IMR-90 (cell line): ENCODE data around the gene KRT86. TPM values are rescaled to one million over a fixed set of nuclear protein-coding genes. Genes with fewer than 3 reads are reported as not detected.
"Not testable (repeated sequence)": the region's sequence is repeated elsewhere in the genome, so short reads cannot be mapped to it uniquely, and the experiment has no call there.

Source experiments
- ATAC-seq: fragments of 200-7000 bp; cut with Tn5 transposase; 2 replicates; pipeline ENCODE4 v1.9.1; 2020; ENCODE audit warnings: low read depth, mild to moderate bottlenecking, moderate library complexity
- BruUV-seq: library from RNA; stranded (reverse); fragments of 400-500 nt; replicated peaks from 2 replicates; lab custom pipeline; 2021; lab: Mats Ljungman, UMichigan
- CTCF ChIA-PET: fragments of 300-600 bp; formaldehyde crosslinking; extraction: SDS; loops from one replicate; lab custom pipeline; 2021; ENCODE audit warnings: antibody characterized with exemption; lab: Yijun Ruan, JAX
- POLR2A ChIA-PET: fragments of 300-600 bp; sonication (Branson Sonifier 250); formaldehyde crosslinking; loops from one replicate; lab custom pipeline; 2022; ENCODE audit warnings: antibody characterized with exemption; ENCODE audit not compliant: unreplicated experiment; lab: Charles Lee
- DNase-seq: peaks from one replicate; pipeline ENCODE4 v3.0.0; 2013
- H2AFZ ChIP-seq: replicated peaks from 2 replicates; pipeline ENCODE3; 2013; ENCODE audit warnings: low read length, mild to moderate bottlenecking; ENCODE audit not compliant: poor library complexity
- H2AK5ac ChIP-seq: 2 replicates; pipeline ENCODE4 v1.6.1; 2013; ENCODE audit warnings: low read depth, low read length, inconsistent platforms
- H2AK9ac ChIP-seq: replicated peaks from 2 replicates; pipeline ENCODE3; 2013; ENCODE audit warnings: mild to moderate bottlenecking, low read depth, low read length, moderate library complexity; ENCODE audit not compliant: poor library complexity
- H2BK120ac ChIP-seq: 2 replicates; pipeline ENCODE4 v1.6.1; 2013; ENCODE audit warnings: low read depth, low read length, inconsistent platforms
- H2BK15ac ChIP-seq: 3 replicates; pipeline ENCODE4 v1.6.1; 2013; ENCODE audit warnings: low read depth, low read length, inconsistent platforms
- H2BK20ac ChIP-seq: 2 replicates; pipeline ENCODE4 v1.6.1; 2013; ENCODE audit warnings: low read depth, mild to moderate bottlenecking, inconsistent platforms, low read length, moderate library complexity
- H2BK5ac ChIP-seq: 2 replicates; pipeline ENCODE4 v1.6.1; 2013; ENCODE audit warnings: mild to moderate bottlenecking, low read depth, low read length, inconsistent platforms; ENCODE audit not compliant: poor library complexity, severe bottlenecking
- H3K14ac ChIP-seq: replicated peaks from 2 replicates; pipeline ENCODE4 v1.6.1; 2013; ENCODE audit warnings: low read depth, low read length, inconsistent platforms
- H3K18ac ChIP-seq: 2 replicates; pipeline ENCODE4 v1.6.1; 2013; ENCODE audit warnings: low read depth, low read length, control low read depth
- H3K23ac ChIP-seq: 2 replicates; pipeline ENCODE4 v1.6.1; 2013; ENCODE audit warnings: low read depth, low read length, inconsistent platforms
- H3K27ac ChIP-seq: 2 replicates; pipeline ENCODE4 v1.5.1; 2013; ENCODE audit warnings: mild to moderate bottlenecking, control low read depth, low read length; ENCODE audit not compliant: insufficient read depth
- H3K27me3 ChIP-seq: 2 replicates; pipeline ENCODE4 v1.6.1; 2013; ENCODE audit warnings: low read length; ENCODE audit not compliant: control insufficient read depth, insufficient read depth
- H3K36me3 ChIP-seq: 2 replicates; pipeline ENCODE4 v1.6.1; 2013; ENCODE audit warnings: low read length, mixed read lengths; ENCODE audit not compliant: control insufficient read depth, insufficient read depth
- H3K4ac ChIP-seq: 2 replicates; pipeline ENCODE4 v1.6.1; 2013; ENCODE audit warnings: low read depth, low read length, inconsistent platforms
- H3K4me1 ChIP-seq: 2 replicates; pipeline ENCODE4 v1.6.1; 2013; ENCODE audit warnings: low read length, mixed read lengths; ENCODE audit not compliant: control insufficient read depth, insufficient read depth
- H3K4me2 ChIP-seq: 2 replicates; pipeline ENCODE4 v1.6.1; 2013; ENCODE audit warnings: low read depth, mild to moderate bottlenecking, control low read depth, low read length, moderate library complexity
- H3K4me3 ChIP-seq: 2 replicates; pipeline ENCODE4 v1.5.1; 2013; ENCODE audit warnings: low read depth, mild to moderate bottlenecking, control low read depth, low read length, moderate library complexity; ENCODE audit not compliant: insufficient read depth
- H3K56ac ChIP-seq: 2 replicates; pipeline ENCODE4 v1.6.1; 2013; ENCODE audit warnings: low read length, inconsistent platforms; ENCODE audit not compliant: insufficient read depth; ENCODE audit errors: extremely low read depth
- H3K79me1 ChIP-seq, 2 experiments: 2 replicates each; pipeline ENCODE4 v1.6.1; 2013; ENCODE audit warnings: low read length in 2 of 2, inconsistent platforms in 1 of 2, low read depth in 1 of 2
- H3K9ac ChIP-seq: 2 replicates; pipeline ENCODE4 v1.6.1; 2013; ENCODE audit warnings: low read depth, low read length, control low read depth
- H3K9me1 ChIP-seq: 2 replicates; pipeline ENCODE4 v1.6.1; 2013; ENCODE audit warnings: low read length, inconsistent platforms; ENCODE audit not compliant: insufficient read depth
- H3K9me3 ChIP-seq: 2 replicates; pipeline ENCODE4 v1.6.1; 2013; ENCODE audit warnings: low read length; ENCODE audit not compliant: control insufficient read depth, insufficient read depth
- H4K20me1 ChIP-seq: 2 replicates; pipeline ENCODE4 v1.6.1; 2013; ENCODE audit warnings: low read length, inconsistent platforms; ENCODE audit not compliant: insufficient read depth
- H4K5ac ChIP-seq: 2 replicates; pipeline ENCODE4 v1.6.1; 2013; ENCODE audit warnings: mild to moderate bottlenecking, low read depth, low read length, control low read depth
- H4K8ac ChIP-seq, 2 experiments: 2 replicates each; pipeline ENCODE4 v1.6.1; 2013; ENCODE audit warnings: low read depth in 2 of 2, low read length in 2 of 2, control low read depth in 1 of 2, inconsistent platforms in 1 of 2
- H4K91ac ChIP-seq: 2 replicates; pipeline ENCODE4 v1.6.1; 2013; ENCODE audit warnings: low read depth, low read length, inconsistent platforms; ENCODE audit not compliant: insufficient read depth
- WGBS, 2 experiments: methylation state at CpG; one replicate each; pipeline versions ENCODE4 v1.1.5 to v1.1.7; 2013; ENCODE audit warnings: missing lambda C conversion rate in 2 of 2; ENCODE audit not compliant: insufficient read length in 1 of 2; ENCODE audit errors: extremely low coverage in 2 of 2; 5-methylcytosine and 5-hydroxymethylcytosine counted together
- dilution Hi-C: fragments of 300-500 bp; cut with HindIII; formaldehyde crosslinking; loops from one replicate; pipeline ENCODE4 v1.14.3; 2018; ENCODE audit warnings: low sequenced_read_pairs; ENCODE audit not compliant: unreplicated experiment
- in situ Hi-C: fragments of 300-500 bp; cut with MboI; formaldehyde crosslinking; loops from 3 replicates; pipeline ENCODE4 v1.14.3; 2019; ENCODE audit warnings: low sequenced_read_pairs, inconsistent platforms, mixed read lengths
- intact Hi-C: fragments of 100-400 bp; cut with micrococcal nuclease; formaldehyde crosslinking; loops from 2 replicates; pipeline ENCODE4 v1.10.0; 2022
- polyA plus RNA-seq, 3 experiments: library from polyadenylated mRNA; depleted of rRNA; stranded (reverse); fragments of >200 nt; gene quantifications; 2 replicates each; pipeline ENCODE4 v1.2.3, GENCODE V29; 2012; ENCODE audit warnings: low replicate concordance in 1 of 3
- total RNA-seq: library from RNA; depleted of rRNA; stranded (reverse); fragments of >200 nt; gene quantifications from 2 replicates; pipeline ENCODE4 v1.2.3, GENCODE V29; 2012

KRT86 gene
- total and polyA plus RNA-seq, 2 of the 4 experiments (the other 2 are of a cell fraction) = not detected

DNA sequence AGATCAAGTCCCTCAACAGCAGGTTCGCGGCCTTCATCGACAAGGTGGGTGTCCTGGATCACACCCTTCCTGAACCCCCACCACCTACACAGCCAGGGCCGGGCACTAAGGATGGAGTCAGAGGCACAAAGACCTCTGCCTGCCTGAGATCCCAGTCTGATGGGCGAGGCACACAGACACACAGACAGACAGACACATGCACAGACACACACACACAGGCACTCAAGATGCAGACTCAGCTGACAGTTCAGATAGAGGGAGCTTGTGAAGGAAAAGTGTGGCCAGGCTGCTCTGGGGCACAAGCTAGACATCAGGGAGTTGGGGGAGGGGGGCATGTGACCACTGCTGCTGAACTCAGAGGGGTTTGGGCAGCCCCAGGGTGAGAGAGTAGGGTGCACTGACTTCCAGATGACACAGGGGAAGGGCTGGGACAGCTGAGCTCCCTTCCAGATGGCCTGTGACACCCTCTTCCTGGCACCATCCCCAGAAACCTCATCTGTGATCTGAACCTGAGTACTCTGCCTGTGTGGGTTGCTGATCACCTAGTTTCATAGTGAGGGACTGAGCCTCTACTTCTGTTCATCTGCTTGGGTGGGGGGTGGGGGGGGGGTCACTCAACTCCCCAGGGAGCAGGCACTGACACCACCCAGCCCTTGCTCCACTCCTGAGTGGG is 27.9 kb downstream of the KRT86 start:
- intact Hi-C loops = not testable (repeated sequence)

GRCh38 chr12:52304941-52305411 is 30.5 kb downstream of the KRT86 start:
- H3K9me1 ChIP-seq, H4K5ac ChIP-seq, H3K4me2 ChIP-seq, POLR2A ChIA-PET, H3K14ac ChIP-seq, DNase-seq, H4K91ac ChIP-seq, H2AK5ac ChIP-seq, H4K20me1 ChIP-seq, H3K36me3 ChIP-seq, H3K23ac ChIP-seq, H4K8ac ChIP-seq, H2BK5ac ChIP-seq, H2BK120ac ChIP-seq, H3K18ac ChIP-seq, H2BK15ac ChIP-seq, BruUV-seq, H3K79me1 ChIP-seq, intact Hi-C loops, H3K4me1 ChIP-seq, dilution Hi-C loops, in situ Hi-C loops, ATAC-seq, H3K9me3 ChIP-seq, H3K4ac ChIP-seq, H3K27ac ChIP-seq, H3K9ac ChIP-seq, H2AK9ac ChIP-seq, H2BK20ac ChIP-seq, H2AFZ ChIP-seq, H3K56ac ChIP-seq, H3K4me3 ChIP-seq: not testable (repeated sequence)
- CTCF ChIA-PET = interaction anchor here (1.1 kb wide), 1 partner anchor 111 kb away, joined by 3 read pairs; no protein-coding TSS in a partner anchor
- peaks cover 42% of the 10 kb centered on the region for H3K27me3 ChIP-seq
- WGBS, 2 experiments = no CpG with 5 or more reads among the region's 15 CpGs

More for the DNA sequence above, 27.9 kb downstream of the KRT86 start:
- H3K36me3 ChIP-seq, CTCF ChIA-PET, BruUV-seq, H2AK9ac ChIP-seq, H3K9me3 ChIP-seq, H3K27ac ChIP-seq, H4K91ac ChIP-seq, H2BK5ac ChIP-seq, DNase-seq, H3K9ac ChIP-seq, H2BK120ac ChIP-seq, H3K4me1 ChIP-seq, H4K20me1 ChIP-seq, H3K23ac ChIP-seq, H4K5ac ChIP-seq, H3K4me2 ChIP-seq, H3K56ac ChIP-seq, dilution Hi-C loops, H3K4me3 ChIP-seq, H3K79me1 ChIP-seq, H2BK15ac ChIP-seq, H3K4ac ChIP-seq, POLR2A ChIA-PET, in situ Hi-C loops, H3K14ac ChIP-seq, H2BK20ac ChIP-seq, H2AFZ ChIP-seq, H3K18ac ChIP-seq, H4K8ac ChIP-seq, H2AK5ac ChIP-seq, H3K9me1 ChIP-seq, ATAC-seq: not testable (repeated sequence)
- no CpG with 5 or more reads among the region's 5 CpGs for WGBS, 2 experiments
- peaks cover 31% of the 10 kb centered on the region for H3K27me3 ChIP-seq
